Large intestine (tissue), 3 donors: ENCODE measurements around the gene KCNJ5. TPM values are rescaled to one million over a fixed set of nuclear protein-coding genes. Genes with fewer than 3 reads are reported as not detected.

Experiments
- DNase-seq, 2 donors: peaks; one replicate each; pipeline versions ENCODE4 v3.0.0 to v3.0.0-alpha.2; 2013
- H3K27ac ChIP-seq: one replicate; pipeline ENCODE4 v1.5.1; 2013; ENCODE audit warnings: low read length
- H3K27me3 ChIP-seq: 2 replicates; pipeline ENCODE4 v1.6.1; 2013; ENCODE audit warnings: low read length; ENCODE audit not compliant: control insufficient read depth, insufficient read depth
- H3K36me3 ChIP-seq: 2 replicates; pipeline ENCODE4 v1.6.1; 2013; ENCODE audit warnings: low read length; ENCODE audit not compliant: control insufficient read depth, insufficient read depth
- H3K4me1 ChIP-seq: one replicate; pipeline ENCODE4 v1.6.1; 2013; ENCODE audit warnings: low read length; ENCODE audit not compliant: control insufficient read depth, insufficient read depth
- H3K4me3 ChIP-seq: one replicate; pipeline ENCODE4 v1.5.1; 2013; ENCODE audit warnings: low read length
- H3K9me3 ChIP-seq: one replicate; pipeline ENCODE4 v1.6.1; 2013; ENCODE audit warnings: mild to moderate bottlenecking, low read depth, low read length, moderate library complexity; ENCODE audit not compliant: control insufficient read depth
- WGBS: methylation state at CpG from one replicate; pipeline ENCODE4 v1.1.5; 2013; ENCODE audit warnings: low lambda C conversion rate; ENCODE audit not compliant: insufficient coverage; 5-methylcytosine and 5-hydroxymethylcytosine counted together
- polyA plus RNA-seq: library from polyadenylated mRNA; unstranded; fragments of 120-200 nt; gene quantifications from one replicate; pipeline ENCODE4 v1.2.1, GENCODE V29; 2013

The KCNJ5 gene
- polyA plus RNA-seq, 1 donor, result 2.6 TPM

DNA sequence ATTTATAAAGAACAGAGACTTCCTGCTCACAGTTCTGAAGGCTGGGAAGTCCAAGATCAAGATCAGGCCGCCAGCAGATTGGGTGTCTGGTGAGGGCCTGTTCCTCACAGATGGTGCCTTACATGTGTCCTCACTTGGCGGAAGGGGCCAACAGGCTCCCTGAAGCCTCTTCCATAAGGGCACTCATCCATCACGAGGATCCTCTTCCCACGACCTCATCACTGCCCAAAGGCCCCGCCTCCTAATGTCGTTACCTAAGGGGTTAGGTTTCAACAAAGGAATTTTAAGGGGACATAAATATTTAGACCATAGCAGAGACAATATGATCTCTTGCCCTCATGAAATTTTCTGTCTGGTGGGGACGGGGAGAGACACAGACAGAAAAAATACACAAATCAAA lies 32.9 kb downstream of the KCNJ5 start:
- Histone ChIP-seq H3K27ac (no peak overlapping the region), H3K9me3 (no peaks in the 10 kb centered on the region), H3K4me3 (no peak overlapping the region), H3K36me3 (no peaks in the 10 kb centered on the region), H3K27me3 (peaks cover 13% of the 10 kb centered on the region), H3K4me1 (no peaks in the 10 kb centered on the region)
- WGBS, result 94% methylated on average over 2 of the region's 7 CpGs
- no peak for DNase-seq

DNA sequence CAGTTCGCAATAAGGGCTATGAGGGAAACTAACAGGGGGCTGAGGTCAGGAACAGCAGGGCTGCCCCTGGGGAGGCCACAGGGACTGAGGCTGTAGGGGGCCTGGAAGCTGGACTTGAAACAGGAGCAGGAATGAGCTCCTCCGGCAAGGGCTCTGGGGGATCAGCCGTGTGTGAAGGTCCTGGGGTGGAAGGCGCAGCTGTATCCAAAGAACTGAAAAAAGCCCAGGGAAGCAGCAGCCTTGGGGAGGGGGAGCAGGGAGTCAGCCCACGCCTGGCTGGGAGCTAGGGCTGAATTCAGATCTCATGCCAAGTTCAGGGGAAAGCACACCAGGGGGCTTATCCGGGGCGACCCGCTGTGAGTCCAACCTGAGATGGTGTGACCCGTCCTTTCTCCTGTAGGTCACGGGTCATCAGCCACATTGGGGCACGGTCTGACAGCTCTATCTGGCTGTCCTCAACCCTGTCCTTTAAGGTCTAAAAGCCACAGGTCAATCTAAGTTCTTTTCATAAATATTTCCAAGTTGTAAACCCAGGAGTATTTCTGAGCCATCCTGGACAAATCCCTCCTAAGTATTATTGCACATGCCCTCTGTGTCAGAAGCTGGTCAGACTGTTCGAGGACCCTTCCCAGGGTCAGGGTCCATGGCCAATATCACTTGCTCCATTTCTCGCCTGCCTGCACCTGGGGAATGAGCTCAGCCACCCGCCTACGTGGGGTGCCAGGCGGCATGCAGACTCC lies 33.5 kb downstream of the KCNJ5 start:
- no peak for DNase-seq
- H3K4me3 ChIP-seq, result no peak overlapping the region
- no peaks in the 10 kb centered on the region for H3K36me3 ChIP-seq
- WGBS, result 86% methylated on average over 1 of the region's 16 CpGs
- no peaks in the 10 kb centered on the region for H3K4me1 ChIP-seq
- H3K27ac ChIP-seq, result no peak overlapping the region
- no peaks in the 10 kb centered on the region for H3K9me3 ChIP-seq
- H3K27me3 ChIP-seq, result peaks cover 15% of the 10 kb centered on the region

- no peak overlapping the region for H3K4me3 ChIP-seq
- H3K27me3 ChIP-seq, result peaks cover 15% of the 10 kb centered on the region
- no peaks in the 10 kb centered on the region for H3K36me3 ChIP-seq
- no peak for DNase-seq
- H3K4me1 ChIP-seq, result no peaks in the 10 kb centered on the region
- no CpG with 5 or more reads among the region's 2 CpGs for WGBS
- H3K9me3 ChIP-seq, result no peaks in the 10 kb centered on the region
- H3K27ac ChIP-seq, result no peak overlapping the region
Observed at GRCh38 chr11:128925250-128925600, 34.1 kb downstream of the KCNJ5 start.

- DNase-seq, result no peak
- WGBS, result no CpG with 5 or more reads among the region's 3 CpGs
- Histone ChIP-seq H3K36me3 (no peaks in the 10 kb centered on the region), H3K27ac (no peak overlapping the region), H3K27me3 (peaks cover 15% of the 10 kb centered on the region), H3K4me1 (no peaks in the 10 kb centered on the region), H3K9me3 (no peaks in the 10 kb centered on the region), H3K4me3 (no peak overlapping the region)
Observed at GRCh38 chr11:128926000-128926399, 34.8 kb downstream of the KCNJ5 start.

- Histone ChIP-seq H3K27me3 (peaks cover 15% of the 10 kb centered on the region), H3K4me3 (no peak overlapping the region), H3K27ac (no peak overlapping the region), H3K4me1 (no peaks in the 10 kb centered on the region), H3K36me3 (no peaks in the 10 kb centered on the region), H3K9me3 (no peaks in the 10 kb centered on the region)
- no CpG with 5 or more reads among the region's 17 CpGs for WGBS
- no peak for DNase-seq
Observed at GRCh38 chr11:128926437-128927107, 35.4 kb downstream of the KCNJ5 start.

DNA sequence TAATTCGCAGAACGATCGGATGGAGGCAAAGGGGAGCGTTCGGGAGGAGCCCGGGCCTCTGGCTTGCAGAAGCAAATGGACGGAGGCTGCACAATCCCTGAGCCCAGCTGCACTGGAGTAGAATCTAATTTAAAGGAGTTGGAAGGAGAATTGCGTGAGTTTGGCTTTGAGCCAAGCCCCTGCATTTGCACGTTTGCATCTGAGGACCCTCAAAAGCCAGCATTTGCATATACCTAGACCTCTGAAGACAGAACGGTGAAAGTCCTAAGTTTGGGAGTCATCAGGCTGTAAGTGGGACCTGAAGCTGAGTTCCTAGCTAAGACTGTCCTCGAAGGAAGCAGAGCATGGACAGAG lies 35.9 kb downstream of the KCNJ5 start:
- no CpG with 5 or more reads among the region's 11 CpGs for WGBS
- no peak overlapping the region for H3K4me3 ChIP-seq
- no peaks in the 10 kb centered on the region for H3K9me3 ChIP-seq
- no peaks in the 10 kb centered on the region for H3K4me1 ChIP-seq
- peaks cover 15% of the 10 kb centered on the region for H3K27me3 ChIP-seq
- no peak for DNase-seq
- no peaks in the 10 kb centered on the region for H3K36me3 ChIP-seq
- H3K27ac ChIP-seq, result no peak overlapping the region

GRCh38 chr11:128927683-128928336 lies 36.7 kb downstream of the KCNJ5 start:
- Histone ChIP-seq H3K4me1 (no peaks in the 10 kb centered on the region), H3K36me3 (no peaks in the 10 kb centered on the region), H3K27me3 (peaks cover 15% of the 10 kb centered on the region), H3K9me3 (no peaks in the 10 kb centered on the region), H3K27ac (no peak overlapping the region), H3K4me3 (no peak overlapping the region)
- WGBS, result 68% methylated on average over 5 of the region's 12 CpGs
- DNase-seq, result no peak

GRCh38 chr11:128928400-128928799 lies 37.2 kb downstream of the KCNJ5 start:
- peaks cover 15% of the 10 kb centered on the region for H3K27me3 ChIP-seq
- DNase-seq, result no peak
- no peak overlapping the region for H3K27ac ChIP-seq
- no peak overlapping the region for H3K4me3 ChIP-seq
- no peaks in the 10 kb centered on the region for H3K4me1 ChIP-seq
- H3K9me3 ChIP-seq, result no peaks in the 10 kb centered on the region
- WGBS, result 70% methylated on average over 2 of the region's 5 CpGs
- no peaks in the 10 kb centered on the region for H3K36me3 ChIP-seq

DNA sequence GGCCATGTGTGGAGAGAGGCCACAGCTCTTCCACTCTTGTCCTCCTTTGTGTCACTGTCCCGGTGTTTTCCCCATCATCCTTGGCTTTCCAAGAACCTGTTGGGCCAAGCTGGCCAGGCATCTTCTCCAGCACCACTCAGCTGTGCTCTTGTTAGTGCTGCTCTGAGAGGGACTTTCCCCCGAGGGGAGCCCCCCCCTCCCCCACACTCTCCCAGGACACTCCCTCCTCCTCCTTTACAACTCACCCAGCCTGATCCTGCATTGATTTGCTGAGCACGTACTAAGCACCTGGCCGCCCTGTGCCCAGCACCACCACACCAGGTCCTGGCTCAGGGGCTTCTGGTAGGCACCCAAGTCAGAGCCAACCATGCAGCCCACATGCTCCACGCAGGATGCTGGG lies 38.3 kb downstream of the KCNJ5 start:
- Histone ChIP-seq H3K4me3 (no peak overlapping the region), H3K27me3 (peaks cover 13% of the 10 kb centered on the region), H3K4me1 (no peaks in the 10 kb centered on the region), H3K36me3 (no peaks in the 10 kb centered on the region), H3K27ac (no peak overlapping the region), H3K9me3 (no peaks in the 10 kb centered on the region)
- no peak for DNase-seq
- no CpG with 5 or more reads among the region's 5 CpGs for WGBS

DNA sequence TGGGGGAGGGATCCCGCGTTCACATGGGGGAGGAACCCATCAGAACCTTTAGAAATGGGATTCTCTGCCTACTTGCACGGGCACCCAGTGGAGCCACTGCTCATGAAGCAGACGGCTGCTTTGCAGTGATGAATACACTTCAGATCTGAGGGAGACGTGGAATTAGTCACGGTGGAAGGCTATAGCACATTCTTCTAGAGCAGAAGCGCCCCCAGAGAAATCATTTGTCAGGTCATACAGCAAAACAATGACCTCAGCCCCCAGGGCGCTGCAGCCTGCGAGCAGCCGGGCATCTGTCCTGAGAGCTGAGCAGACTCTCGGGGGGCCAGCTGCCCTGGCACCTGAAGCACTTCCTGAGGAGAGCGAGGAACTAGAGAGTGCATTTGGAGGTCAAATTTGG lies 38.8 kb downstream of the KCNJ5 start:
- Histone ChIP-seq H3K36me3 (no peaks in the 10 kb centered on the region), H3K4me1 (no peaks in the 10 kb centered on the region), H3K9me3 (no peaks in the 10 kb centered on the region), H3K27ac (no peak overlapping the region), H3K27me3 (peaks cover 13% of the 10 kb centered on the region), H3K4me3 (no peak overlapping the region)
- no peak for DNase-seq
- no CpG with 5 or more reads among the region's 12 CpGs for WGBS
